ENCODE results near the gene ACACB. TPM values are rescaled to one million over a fixed set of nuclear protein-coding genes. Genes with fewer than 3 reads are reported as not detected.

Gene ACACB
- total RNA-seq, 4 donors from 2014 or later: 5.9 to 48.4 (median 27.3) TPM

GRCh38 chr12:109147954-109148353, 31.6 kb downstream of the ACACB start:
- Histone ChIP-seq H3K4me1 (peaks cover 0 to 50% (median 20%) of the 10 kb centered on the region in 3 donors), H3K27ac (peak overlapping the region; percentile 16 to 86 (median 78)), H3K36me3 (no peaks in the 10 kb centered on the region), H3K27me3 (no peaks in the 10 kb centered on the region), H3K9me3 (no peaks in the 10 kb centered on the region), H3K4me3 (no peak overlapping the region)
- intact Hi-C loops (cut with DNase I): no loop called here
- no peak for TF ChIP-seq POLR2A (IDR thresholded peaks at IDR 0.05)
- DNase-seq: no peak
- WGBS, 2 donors: 21 to 22% methylated on average over 2 of the region's 2 CpGs

- H3K27me3 ChIP-seq: no peaks in the 10 kb centered on the region
- 86 to 89% methylated on average over 8 to 9 of the region's 9 CpGs for WGBS, 2 donors
- intact Hi-C loops (cut with DNase I): no loop called here
- TF ChIP-seq POLR2A (IDR thresholded peaks at IDR 0.05) (no peak), CTCF (IDR thresholded peaks at IDR 0.05) (no peak)
- no peak for DNase-seq
- peak overlapping the region in 3 of 4 donors; percentile 72 to 86 (median 83) for H3K27ac ChIP-seq
- no peaks in the 10 kb centered on the region for H3K9me3 ChIP-seq
- no peak overlapping the region for H3K4me3 ChIP-seq
- H3K4me1 ChIP-seq: peaks cover 4 to 58% (median 20%) of the 10 kb centered on the region in 3 donors
- H3K36me3 ChIP-seq: no peaks in the 10 kb centered on the region
Measured at GRCh38 chr12:109150124-109150640, 33.8 kb downstream of the ACACB start.

- intact Hi-C loops (cut with DNase I): no loop called here
- 77 to 92% methylated on average over 4 of the region's 4 CpGs for WGBS, 2 donors
Measured at GRCh38 chr12:109151457-109151856, 35.1 kb downstream of the ACACB start.

GRCh38 chr12:109153821-109154441, 37.5 kb downstream of the ACACB start:
- peak overlapping the region; percentile 37 to 90 (median 86) for H3K27ac ChIP-seq
- H3K4me1 ChIP-seq: peaks cover 4 to 60% (median 16%) of the 10 kb centered on the region in 3 donors
- TF ChIP-seq POLR2A (IDR thresholded peaks at IDR 0.05) (no peak), CTCF (IDR thresholded peaks at IDR 0.05) (no peak)
- no peak for DNase-seq
- H3K27me3 ChIP-seq: no peaks in the 10 kb centered on the region
- intact Hi-C loops (cut with DNase I): no loop called here
- no peaks in the 10 kb centered on the region for H3K36me3 ChIP-seq
- WGBS, 2 donors: 21 to 31% methylated on average over 16 to 18 of the region's 18 CpGs
- peak overlapping the region; percentile 43 to 75 (median 58) for H3K4me3 ChIP-seq
- H3K9me3 ChIP-seq: no peaks in the 10 kb centered on the region

More at GRCh38 chr12:109151457-109151856, 35.1 kb downstream of the ACACB start:
- Histone ChIP-seq H3K27me3 (no peaks in the 10 kb centered on the region), H3K9me3 (no peaks in the 10 kb centered on the region), H3K36me3 (no peaks in the 10 kb centered on the region), H3K27ac (no peak overlapping the region), H3K4me3 (no peak overlapping the region), H3K4me1 (peaks cover 4 to 60% (median 27%) of the 10 kb centered on the region in 3 donors)
- no peak for DNase-seq
- no peak for TF ChIP-seq CTCF (IDR thresholded peaks at IDR 0.05)
- TF ChIP-seq POLR2A (IDR thresholded peaks at IDR 0.05): no peak

- Histone ChIP-seq H3K4me1 (peaks cover 4 to 65% (median 11%) of the 10 kb centered on the region in 3 donors), H3K9me3 (no peaks in the 10 kb centered on the region), H3K27me3 (no peaks in the 10 kb centered on the region), H3K36me3 (no peaks in the 10 kb centered on the region), H3K4me3 (peak overlapping the region; percentile 43 to 75 (median 58)), H3K27ac (peak overlapping the region; percentile 74 to 90 (median 86))
- WGBS, 2 donors: 3% methylated on average over 14 to 18 of the region's 61 CpGs
- TF ChIP-seq POLR2A (IDR thresholded peaks at IDR 0.05) (peak in 2 of 4 donors; percentile 61 to 66), CTCF (IDR thresholded peaks at IDR 0.05) (no peak)
- intact Hi-C loops (cut with DNase I): no loop called here
- peak; percentile 13 for DNase-seq
Measured at GRCh38 chr12:109154451-109155438, 38.4 kb downstream of the ACACB start.

All from esophagus squamous epithelium (tissue), 5 donors.